Progenitor cell of endocrine pancreas (in vitro differentiated cells): ENCODE results near the gene DENND1A. TPM values are rescaled to one million over a fixed set of nuclear protein-coding genes. Genes with fewer than 3 reads are reported as not detected.

Experiments
- DNase-seq: peaks from one replicate; pipeline ENCODE4 v3.0.0; 2021; ENCODE audit warnings: low spot score; ENCODE audit not compliant: unreplicated experiment
- H3K27ac Mint-ChIP-seq: 2 replicates; pipeline ENCODE4 v1.8.0; 2021; ENCODE audit warnings: mild to moderate bottlenecking, moderate library complexity, mixed read lengths
- H3K27me3 Mint-ChIP-seq: 2 replicates; pipeline ENCODE4 v1.8.0; 2021; ENCODE audit warnings: mixed read lengths
- H3K36me3 Mint-ChIP-seq: 2 replicates; pipeline ENCODE4 v1.8.0; 2022; ENCODE audit warnings: mixed read lengths; ENCODE audit not compliant: insufficient read depth
- H3K4me1 Mint-ChIP-seq: 2 replicates; pipeline ENCODE4 v1.8.0; 2021; ENCODE audit warnings: low read depth, mixed read lengths
- H3K4me3 Mint-ChIP-seq: 2 replicates; pipeline ENCODE4 v1.8.0; 2021; ENCODE audit warnings: low read depth, mild to moderate bottlenecking, moderate library complexity, mixed read lengths
- H3K9me3 Mint-ChIP-seq: 2 replicates; pipeline ENCODE4 v1.8.0; 2021; ENCODE audit warnings: low read depth, mixed read lengths
- CTCF ChIP-seq: fragments of 200-600 bp; sonication (generic); IDR thresholded peaks from one replicate; pipeline ENCODE4 v1.5.0; 2021; ENCODE audit warnings: antibody characterized with exemption, mild to moderate bottlenecking; ENCODE audit not compliant: unreplicated experiment
- total RNA-seq: library from RNA; stranded (reverse); gene quantifications from 2 replicates; pipeline ENCODE4 v1.2.1, GENCODE V29; 2021

The DENND1A gene
- total RNA-seq, 1 donor from 2014 or later, result 20.1 TPM

- Mint-ChIP-seq H3K27me3 (peaks cover 36% of the 10 kb centered on the region), H3K36me3 (peaks cover 2% of the 10 kb centered on the region), H3K27ac (no peak overlapping the region), H3K4me1 (peaks cover 2% of the 10 kb centered on the region), H3K4me3 (no peak overlapping the region), H3K9me3 (no peaks in the 10 kb centered on the region)
- TF ChIP-seq CTCF, result no peak
- DNase-seq, result no peak
Measured at GRCh38 chr9:123715258-123715657, 214.7 kb downstream of the DENND1A start.

- H3K4me3 Mint-ChIP-seq, result no peak overlapping the region
- H3K4me1 Mint-ChIP-seq, result peaks cover 2% of the 10 kb centered on the region
- DNase-seq, result no peak
- no peaks in the 10 kb centered on the region for H3K9me3 Mint-ChIP-seq
- H3K27me3 Mint-ChIP-seq, result peaks cover 41% of the 10 kb centered on the region
- TF ChIP-seq CTCF, result no peak
- H3K36me3 Mint-ChIP-seq, result no peaks in the 10 kb centered on the region
- no peak overlapping the region for H3K27ac Mint-ChIP-seq
Measured at GRCh38 chr9:123713282-123713681, 216.6 kb downstream of the DENND1A start.

GRCh38 chr9:123712399-123712798 lies 217.5 kb downstream of the DENND1A start:
- H3K9me3 Mint-ChIP-seq, result no peaks in the 10 kb centered on the region
- no peak for DNase-seq
- no peak for TF ChIP-seq CTCF
- peaks cover 43% of the 10 kb centered on the region for H3K27me3 Mint-ChIP-seq
- H3K27ac Mint-ChIP-seq, result no peak overlapping the region
- H3K4me1 Mint-ChIP-seq, result no peaks in the 10 kb centered on the region
- no peaks in the 10 kb centered on the region for H3K36me3 Mint-ChIP-seq
- H3K4me3 Mint-ChIP-seq, result no peak overlapping the region

- peaks cover 43% of the 10 kb centered on the region for H3K27me3 Mint-ChIP-seq
- no peak overlapping the region for H3K4me3 Mint-ChIP-seq
- no peak for DNase-seq
- H3K27ac Mint-ChIP-seq, result no peak overlapping the region
- H3K4me1 Mint-ChIP-seq, result no peaks in the 10 kb centered on the region
- H3K9me3 Mint-ChIP-seq, result peaks cover 4% of the 10 kb centered on the region
- TF ChIP-seq CTCF, result no peak
- peaks cover 5% of the 10 kb centered on the region for H3K36me3 Mint-ChIP-seq
Measured at GRCh38 chr9:123710299-123710698, 219.6 kb downstream of the DENND1A start.

- peaks cover 21% of the 10 kb centered on the region for H3K36me3 Mint-ChIP-seq
- no peak for DNase-seq
- no peaks in the 10 kb centered on the region for H3K4me1 Mint-ChIP-seq
- no peak overlapping the region for H3K27ac Mint-ChIP-seq
- H3K9me3 Mint-ChIP-seq, result peaks cover 27% of the 10 kb centered on the region
- no peak for TF ChIP-seq CTCF
- H3K27me3 Mint-ChIP-seq, result peaks cover 41% of the 10 kb centered on the region
- H3K4me3 Mint-ChIP-seq, result no peak overlapping the region
Measured at GRCh38 chr9:123702483-123702882, 227.4 kb downstream of the DENND1A start.
